ENCODE measurements around the gene SAP30L.

- TF ChIP-seq EZH2 (optimal IDR thresholded peaks at IDR 0.05; ENCODE audit: low read depth, low read length) (no peak), CTCF (IDR thresholded peaks at IDR 0.05; ENCODE audit: low read length) (no peak)
These were observed 15.7 kb downstream of the SAP30L start for GRCh38 chr5:154461531-154461930.
